ENCODE measurements around the gene SCAMP5. TPM values are rescaled to one million over a fixed set of nuclear protein-coding genes. Genes with fewer than 3 reads are reported as not detected.

SCAMP5 gene
- total RNA-seq, 1 experiment from 2014 or later = 4.0 TPM

GRCh38 chr15:74976159-74976558 is 19.2 kb upstream of the SCAMP5 start:
- no peak for DNase-seq (ENCODE audit: low read depth)

- DNase-seq (ENCODE audit: low read depth) = no peak
Measured at GRCh38 chr15:74977599-74977998, 17.8 kb upstream of the SCAMP5 start.

- no peak for DNase-seq (ENCODE audit: low read depth)
Measured at GRCh38 chr15:74978077-74978476, 17.3 kb upstream of the SCAMP5 start.

- DNase-seq (ENCODE audit: low read depth) = peak; percentile 64
Measured at GRCh38 chr15:74978503-74978902, 16.9 kb upstream of the SCAMP5 start.

- no peak for DNase-seq (ENCODE audit: low read depth)
Measured at GRCh38 chr15:74982183-74982582, 13.2 kb upstream of the SCAMP5 start.

GRCh38 chr15:74983725-74984231 is 11.6 kb upstream of the SCAMP5 start:
- peak; percentile 36 for DNase-seq (ENCODE audit: low read depth)

GRCh38 chr15:74988007-74988800 is 7.2 kb upstream of the SCAMP5 start:
- DNase-seq (ENCODE audit: low read depth) = peak; percentile 61

GRCh38 chr15:74989527-74989926 is 5.8 kb upstream of the SCAMP5 start:
- no peak for DNase-seq (ENCODE audit: low read depth)

- no peak for DNase-seq (ENCODE audit: low read depth)
Measured at GRCh38 chr15:74992619-74993018, 2.7 kb upstream of the SCAMP5 start.

- DNase-seq (ENCODE audit: low read depth) = no peak
Measured at GRCh38 chr15:74994236-74994635, 1.1 kb upstream of the SCAMP5 start.

GRCh38 chr15:74994685-74995084 is 678 bp upstream of the SCAMP5 start:
- DNase-seq (ENCODE audit: low read depth) = no peak

- DNase-seq (ENCODE audit: low read depth) = no peak
Measured at GRCh38 chr15:74995779-74996765, 709 bp downstream of the SCAMP5 start.

GRCh38 chr15:74997141-74997540 is 1.8 kb downstream of the SCAMP5 start:
- DNase-seq (ENCODE audit: low read depth) = no peak

GRCh38 chr15:74997543-74997942 is 2.2 kb downstream of the SCAMP5 start:
- no peak for DNase-seq (ENCODE audit: low read depth)

- no peak for DNase-seq (ENCODE audit: low read depth)
Measured at GRCh38 chr15:75001310-75001709, 5.9 kb downstream of the SCAMP5 start.

- DNase-seq (ENCODE audit: low read depth) = no peak
Measured at GRCh38 chr15:75002398-75002797, 7.0 kb downstream of the SCAMP5 start.

GRCh38 chr15:75007216-75007615 is 11.9 kb downstream of the SCAMP5 start:
- no peak for DNase-seq (ENCODE audit: low read depth)

- no peak for DNase-seq (ENCODE audit: low read depth)
Measured at GRCh38 chr15:75008221-75008625, 12.9 kb downstream of the SCAMP5 start.

- no peak for DNase-seq (ENCODE audit: low read depth)
Measured at GRCh38 chr15:75008629-75009326, 13.4 kb downstream of the SCAMP5 start.

- DNase-seq (ENCODE audit: low read depth) = no peak
Measured at GRCh38 chr15:75016431-75016830, 21.1 kb downstream of the SCAMP5 start.

- DNase-seq (ENCODE audit: low read depth) = no peak
Measured at GRCh38 chr15:75019916-75020315, 24.6 kb downstream of the SCAMP5 start.

- DNase-seq (ENCODE audit: low read depth) = no peak
Measured at GRCh38 chr15:75021341-75021740, 26.0 kb downstream of the SCAMP5 start.
